Caki2 (cell line): ENCODE results near the gene CPT1A. TPM values are rescaled to one million over a fixed set of nuclear protein-coding genes. Genes with fewer than 3 reads are reported as not detected.

Experiments used
- DNase-seq: peaks from one replicate; pipeline ENCODE4 v3.0.0-alpha.2; 2015; ENCODE audit warnings: low read depth
- in situ Hi-C: cut with HindIII; loops from 2 replicates; pipeline ENCODE4 v1.10.0; 2016; ENCODE audit warnings: low sequenced_read_pairs, low pct_unique_long_range_greater_than_20kb, mixed read lengths
- total RNA-seq: library from RNA; depleted of rRNA; stranded (reverse); fragments of >200 nt; shearing (Covaris generic); gene quantifications from 2 replicates; pipeline ENCODE4 v1.2.3, GENCODE V29; 2014; ENCODE audit warnings: low replicate concordance; rRNA removed

Gene CPT1A
- total RNA-seq, 1 experiment from 2014 or later, result 30.4 TPM

DNA sequence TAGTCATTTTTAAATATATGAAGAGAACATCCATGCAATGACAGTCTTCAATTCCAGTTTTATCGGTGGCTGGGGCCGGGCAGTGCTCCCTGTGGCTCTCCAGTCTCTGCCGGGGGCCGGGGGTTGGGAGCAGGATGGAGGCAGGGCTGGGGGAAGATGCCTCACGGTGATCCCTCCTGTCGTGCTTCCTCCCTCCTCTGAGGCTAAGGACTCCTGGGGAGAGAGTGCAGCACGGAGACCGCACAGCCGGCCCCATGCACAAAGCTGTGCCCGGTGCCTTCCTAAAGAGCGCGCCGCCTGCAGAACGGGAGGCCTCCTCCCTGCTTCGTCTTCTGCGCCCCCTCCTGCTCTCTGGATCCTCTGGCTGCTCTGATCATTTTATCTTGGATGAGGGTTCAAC is 136.8 kb downstream of the CPT1A start:
- no peak for DNase-seq
- in situ Hi-C loops, result no loop called here

Other genes with a start within 250 kb of the CPT1A start
- gene GAL, start 157.4 kb downstream of the CPT1A start, total RNA-seq, result not detected in 2 replicates
- 2.4 and 8.9 TPM in 2 replicates for gene TESMIN, start 90.4 kb downstream of the CPT1A start, total RNA-seq
- gene MRPL21, start 61.9 kb upstream of the CPT1A start, total RNA-seq, result 83.5 and 94.0 TPM in 2 replicates
- 2.1 and 9.8 TPM in 2 replicates for gene IGHMBP2, start 62.0 kb upstream of the CPT1A start, total RNA-seq
- gene MRGPRD, start 139.1 kb upstream of the CPT1A start, total RNA-seq, result not detected in 2 replicates
- 1.2 TPM in 1 of 2 replicates, not detected in the other for gene MRGPRF, start 171.3 kb upstream of the CPT1A start, total RNA-seq
- gene TPCN2, start 207.0 kb upstream of the CPT1A start, total RNA-seq, result 4.2 and 10.7 TPM in 2 replicates